ENCODE measurements around the gene NCBP3.
A peak's percentile ranks its signal among the peaks of the same experiment; 100 is the strongest.

The NCBP3 gene

GRCh38 chr17:3780986-3781385 is 65.1 kb downstream of the NCBP3 start:
- DNase-seq: no peak

GRCh38 chr17:3777366-3778120 is 68.5 kb downstream of the NCBP3 start:
- DNase-seq: no peak

- no peak for DNase-seq
Observed at GRCh38 chr17:3773966-3774365, 72.1 kb downstream of the NCBP3 start.

GRCh38 chr17:3773511-3773910 is 72.5 kb downstream of the NCBP3 start:
- DNase-seq: no peak

GRCh38 chr17:3772764-3773163 is 73.3 kb downstream of the NCBP3 start:
- DNase-seq: no peak

GRCh38 chr17:3771140-3771539 is 74.9 kb downstream of the NCBP3 start:
- DNase-seq: no peak

GRCh38 chr17:3770466-3770865 is 75.6 kb downstream of the NCBP3 start:
- peak; percentile 55 for DNase-seq

- DNase-seq: no peak
Observed at GRCh38 chr17:3768769-3769168, 77.3 kb downstream of the NCBP3 start.

- no peak for DNase-seq
Observed at GRCh38 chr17:3768341-3768740, 77.7 kb downstream of the NCBP3 start.

GRCh38 chr17:3766779-3767178 is 79.3 kb downstream of the NCBP3 start:
- DNase-seq: peak; percentile 46

- DNase-seq: no peak
Observed at GRCh38 chr17:3765981-3766380, 80.1 kb downstream of the NCBP3 start.

GRCh38 chr17:3763777-3764170 is 82.3 kb downstream of the NCBP3 start:
- DNase-seq: no peak

GRCh38 chr17:3762922-3763776 is 82.9 kb downstream of the NCBP3 start:
- peak; percentile 67 for DNase-seq

GRCh38 chr17:3761918-3762380 is 84.1 kb downstream of the NCBP3 start:
- DNase-seq: no peak

GRCh38 chr17:3761036-3761917 is 84.8 kb downstream of the NCBP3 start:
- DNase-seq: no peak

- no peak for DNase-seq
Observed at GRCh38 chr17:3759597-3760216, 86.3 kb downstream of the NCBP3 start.

GRCh38 chr17:3755335-3756030 is 90.6 kb downstream of the NCBP3 start:
- no peak for DNase-seq

GRCh38 chr17:3754458-3755334 is 91.3 kb downstream of the NCBP3 start:
- DNase-seq: peak; percentile 87

GRCh38 chr17:3754066-3754457 is 92.0 kb downstream of the NCBP3 start:
- no peak for DNase-seq

- DNase-seq: no peak
Observed at GRCh38 chr17:3753624-3754023, 92.4 kb downstream of the NCBP3 start.
